Fibroblast of upper back skin (primary cell): ENCODE data around the gene ZHX3.

Experiments
- DNase-seq: peaks from one replicate; pipeline ENCODE4 v3.0.0-alpha.2; 2013

Gene ZHX3

GRCh38 chr20:41352666-41353065, 35.1 kb upstream of the ZHX3 start:
- DNase-seq = no peak

GRCh38 chr20:41352106-41352505, 34.6 kb upstream of the ZHX3 start:
- no peak for DNase-seq

GRCh38 chr20:41350408-41350962, 33.0 kb upstream of the ZHX3 start:
- no peak for DNase-seq

- DNase-seq = no peak
These were observed 32.4 kb upstream of the ZHX3 start for GRCh38 chr20:41349943-41350342.

- DNase-seq = no peak
These were observed 31.7 kb upstream of the ZHX3 start for GRCh38 chr20:41349266-41349665.

GRCh38 chr20:41348430-41349172, 31.1 kb upstream of the ZHX3 start:
- no peak for DNase-seq

- peak; percentile 10 for DNase-seq
These were observed 30.2 kb upstream of the ZHX3 start for GRCh38 chr20:41347523-41348429.

GRCh38 chr20:41345729-41346067, 28.2 kb upstream of the ZHX3 start:
- DNase-seq = no peak

- DNase-seq = no peak
These were observed 27.6 kb upstream of the ZHX3 start for GRCh38 chr20:41344938-41345728.

GRCh38 chr20:41344477-41344876, 26.9 kb upstream of the ZHX3 start:
- no peak for DNase-seq

GRCh38 chr20:41342474-41343464, 25.2 kb upstream of the ZHX3 start:
- no peak for DNase-seq

GRCh38 chr20:41340327-41341055, 23.0 kb upstream of the ZHX3 start, which contains the start of gene LPIN3:
Gene LPIN3 (plus strand): TSS chr20:41340821. CDS start chr20:41345804, 4,983 bp downstream.
- peak; percentile 84 for DNase-seq

- DNase-seq = peak; percentile 60
These were observed 22.4 kb upstream of the ZHX3 start for GRCh38 chr20:41339957-41340326.

GRCh38 chr20:41336711-41337492, 19.4 kb upstream of the ZHX3 start:
- DNase-seq = no peak

- no peak for DNase-seq
These were observed 18.1 kb upstream of the ZHX3 start for GRCh38 chr20:41335591-41335990.

- no peak for DNase-seq
These were observed 17.2 kb upstream of the ZHX3 start for GRCh38 chr20:41334443-41335421.

GRCh38 chr20:41334036-41334435, 16.5 kb upstream of the ZHX3 start:
- no peak for DNase-seq

- no peak for DNase-seq
These were observed 14.2 kb upstream of the ZHX3 start for GRCh38 chr20:41331731-41332130.

- DNase-seq = no peak
These were observed 13.4 kb upstream of the ZHX3 start for GRCh38 chr20:41330941-41331340.
